Activated CD4-positive, alpha-beta T cell treated with anti-CD3 and anti-CD28 coated beads for 24 hours (primary cell): Measurements from ENCODE around the gene SLC29A3.

ENCODE experiments used
- DNase-seq, 2 donors: peaks; one replicate each; pipeline ENCODE4 v3.0.0-alpha.2; 2020; ENCODE audit warnings: low read depth in 2 of 2

Gene SLC29A3

DNA sequence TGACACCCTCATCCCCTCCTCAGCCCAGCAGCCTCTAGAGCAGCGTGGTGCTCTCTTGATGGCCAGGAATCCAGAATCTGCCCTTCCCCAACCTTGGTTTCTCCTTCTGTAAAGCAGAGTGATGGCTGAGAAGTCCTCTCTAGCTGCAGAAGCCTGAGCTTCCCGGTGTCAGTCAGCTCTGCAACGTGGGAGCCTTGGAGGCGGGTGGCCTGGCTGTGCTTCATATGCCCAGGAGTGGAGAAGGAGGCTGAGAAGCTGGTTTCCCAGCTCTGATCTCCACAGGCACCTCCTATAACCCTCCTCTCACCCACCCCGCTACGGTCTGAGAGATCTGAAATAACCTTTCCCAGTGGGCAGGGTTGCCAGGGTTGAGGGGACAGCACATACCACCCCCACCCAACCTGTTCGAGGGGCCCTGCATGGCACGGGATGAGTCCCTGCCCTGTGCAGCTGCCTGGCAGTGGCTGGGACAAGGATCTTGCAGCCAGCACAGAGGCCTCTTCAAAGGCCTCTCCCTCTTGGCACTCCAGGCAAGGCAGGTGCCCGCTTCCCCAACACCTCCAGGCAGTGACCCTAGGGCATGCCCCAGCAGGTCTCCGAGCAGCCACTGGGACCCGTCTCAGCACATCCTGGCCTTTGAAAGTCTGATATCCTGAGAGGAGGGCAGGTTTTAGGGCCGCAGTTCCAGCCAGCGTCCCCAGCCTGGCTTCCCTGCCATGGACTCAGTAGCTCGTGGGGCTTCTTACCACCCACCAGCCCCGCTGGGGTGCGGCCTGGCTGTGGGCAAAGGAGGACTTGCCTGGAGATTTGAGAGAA lies 18.3 kb upstream of the SLC29A3 start:
- DNase-seq = no peak

DNA sequence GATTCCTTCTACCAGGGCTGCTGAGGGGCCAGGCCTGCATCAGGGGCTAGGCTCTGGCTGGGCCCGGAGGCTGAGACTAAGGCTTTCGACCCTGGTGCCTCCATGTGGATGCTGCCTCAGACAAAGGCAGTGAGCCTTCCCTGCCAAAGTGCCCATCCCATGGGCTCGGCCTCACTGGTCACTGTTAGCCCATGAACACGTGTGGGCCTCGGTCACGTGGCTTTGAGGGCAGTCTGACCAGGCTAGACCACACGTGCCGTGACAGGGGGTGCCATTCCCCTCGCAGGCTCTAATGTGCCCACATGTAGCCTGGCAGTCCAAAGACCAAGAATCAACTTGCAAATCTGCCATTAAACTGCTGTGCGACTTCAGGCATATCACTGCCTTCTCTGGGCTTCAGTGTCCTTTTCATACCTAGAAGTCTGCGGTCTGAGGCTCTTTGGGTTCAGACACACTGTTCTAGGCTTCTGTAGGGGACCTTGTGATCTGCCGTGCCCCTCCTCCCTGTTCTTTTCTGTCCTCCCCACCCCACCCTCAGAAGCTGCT lies 17.6 kb upstream of the SLC29A3 start:
- no peak for DNase-seq

DNA sequence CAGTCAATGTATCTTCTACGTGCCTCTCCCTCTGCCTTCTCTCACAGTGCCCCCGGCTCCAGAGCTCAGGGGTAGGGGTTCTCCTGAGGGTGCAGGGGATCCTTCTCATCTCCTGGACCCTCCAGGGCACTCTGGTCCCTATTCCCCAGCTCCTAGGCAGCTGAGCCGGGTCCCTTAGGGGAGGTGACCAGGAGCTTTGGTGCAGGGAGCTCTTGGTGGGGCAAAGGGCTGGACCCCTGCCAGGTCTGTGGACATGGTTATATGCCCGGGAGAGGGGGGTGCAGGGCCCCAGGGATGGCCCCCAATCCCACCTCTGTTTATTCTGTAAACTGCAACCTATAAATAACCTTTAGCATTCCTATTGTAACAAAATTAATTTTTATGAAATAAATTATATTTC lies 16.6 kb upstream of the SLC29A3 start:
- DNase-seq = no peak

DNA sequence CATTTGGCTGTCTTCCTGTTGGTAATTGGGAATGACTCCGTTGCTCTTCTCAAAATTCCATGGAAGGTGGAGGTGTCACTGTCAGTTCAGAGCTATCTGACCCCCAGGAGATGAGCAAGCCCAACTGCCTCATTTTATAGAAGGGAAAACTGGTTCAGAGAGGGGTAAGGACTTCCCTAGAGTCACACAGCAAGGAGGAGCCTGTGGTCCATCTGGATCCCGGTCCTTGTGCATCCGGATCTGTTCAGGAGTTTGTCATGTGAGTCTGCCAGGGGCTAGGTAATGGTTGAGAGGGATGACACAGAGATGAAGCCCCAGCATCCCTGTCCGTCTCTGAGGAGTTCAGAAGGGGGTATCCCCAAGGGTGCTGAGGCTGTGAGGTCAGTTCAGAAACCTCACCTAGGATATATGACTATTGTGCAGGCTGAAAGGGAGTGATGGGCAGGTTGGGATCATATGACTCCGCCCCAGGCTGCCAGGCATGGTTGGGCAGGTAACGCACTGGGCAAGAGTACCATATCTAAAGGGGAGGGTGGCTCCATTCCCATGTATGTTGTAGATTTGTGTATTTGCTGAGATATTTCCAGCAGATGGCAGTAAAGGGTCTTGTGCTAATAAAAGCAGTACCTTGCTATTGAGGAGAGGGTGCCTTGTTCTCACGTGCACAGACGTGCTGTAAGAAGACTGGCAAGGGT lies 16.0 kb upstream of the SLC29A3 start:
- no peak for DNase-seq

DNA sequence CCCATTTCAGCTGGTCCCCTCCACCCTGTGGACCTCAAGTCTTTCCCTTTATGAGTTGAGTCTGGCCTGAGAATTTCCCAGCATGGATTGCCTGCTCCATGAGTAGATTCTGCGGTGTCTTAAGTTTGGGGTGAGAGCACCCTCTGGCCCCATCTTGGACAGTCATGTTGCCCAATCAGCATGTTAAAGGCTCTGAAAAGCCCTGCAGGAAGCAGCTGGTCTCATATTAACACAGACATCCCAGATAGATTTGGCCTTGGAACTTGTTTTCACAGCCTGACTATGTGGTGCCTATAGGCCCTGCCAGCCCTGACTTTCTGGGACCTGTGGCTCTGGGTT lies 15.5 kb upstream of the SLC29A3 start:
- DNase-seq = no peak

DNA sequence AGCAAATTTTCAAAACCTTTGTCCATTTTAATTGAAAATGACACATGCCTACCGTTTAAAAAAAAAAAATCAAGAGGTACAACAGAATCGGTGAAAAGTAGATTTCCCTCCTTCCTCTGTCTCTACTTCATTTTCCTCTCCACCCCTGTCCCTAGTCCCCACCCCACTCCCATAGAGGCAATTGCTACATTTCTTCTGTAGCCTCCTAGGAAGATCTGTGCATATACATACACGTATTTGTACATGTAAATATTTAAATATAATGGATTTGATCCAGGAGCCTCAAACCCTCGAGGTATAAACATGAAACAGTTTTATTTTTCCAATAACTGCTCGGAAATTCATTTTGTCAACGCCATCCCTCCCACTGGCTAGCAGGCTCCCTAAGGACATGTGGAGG lies 14.1 kb upstream of the SLC29A3 start:
- DNase-seq = no peak

DNA sequence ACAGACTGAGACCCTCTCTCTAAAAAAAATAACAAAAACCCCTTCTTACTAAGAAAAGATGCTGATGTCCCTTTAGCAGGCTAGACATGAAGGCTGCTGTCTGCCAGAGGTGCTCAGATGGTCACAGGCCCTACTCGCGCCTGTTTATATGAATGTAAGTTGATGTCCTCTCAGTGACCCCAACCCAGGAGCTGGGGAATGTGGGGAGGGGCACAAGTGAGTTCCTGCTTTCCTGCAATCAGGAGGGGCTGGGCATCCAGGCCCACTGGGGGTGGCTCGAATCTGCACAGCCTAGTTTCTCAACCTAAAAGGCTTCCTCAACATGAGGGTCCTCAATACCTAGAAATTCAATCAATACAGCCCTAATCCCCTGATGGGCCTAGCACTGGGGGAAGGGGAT lies 12.1 kb upstream of the SLC29A3 start:
- no peak for DNase-seq

DNA sequence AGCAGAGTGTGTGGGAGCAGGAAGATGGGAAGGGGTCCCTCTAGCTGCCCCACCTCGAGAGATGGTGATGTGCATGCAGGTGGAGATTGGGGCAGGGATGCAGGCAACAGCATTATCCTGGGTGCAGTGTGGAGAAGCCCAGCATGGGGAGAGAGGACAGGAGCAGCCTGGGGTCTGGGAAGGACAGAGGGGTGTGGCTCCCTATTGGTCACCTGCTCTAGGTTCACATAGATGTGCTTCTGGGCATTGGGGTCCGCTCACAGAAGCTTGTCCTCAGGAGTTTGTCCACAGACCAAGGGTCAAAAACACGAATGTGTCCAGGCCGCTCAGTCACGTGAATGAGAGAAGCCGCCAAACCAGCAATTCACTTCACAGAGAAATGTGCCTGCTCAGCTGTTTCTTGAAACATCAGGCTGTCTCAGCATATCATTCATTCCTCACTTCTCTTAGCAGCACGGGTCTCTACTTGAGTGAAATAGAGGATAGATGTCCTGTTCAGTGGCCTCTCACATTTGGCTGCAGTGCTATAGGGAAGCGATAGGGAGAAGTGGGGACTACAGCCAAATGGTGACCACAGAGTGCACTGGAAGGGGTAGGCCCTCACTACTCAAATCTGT lies 11.5 kb upstream of the SLC29A3 start:
- DNase-seq = no peak

DNA sequence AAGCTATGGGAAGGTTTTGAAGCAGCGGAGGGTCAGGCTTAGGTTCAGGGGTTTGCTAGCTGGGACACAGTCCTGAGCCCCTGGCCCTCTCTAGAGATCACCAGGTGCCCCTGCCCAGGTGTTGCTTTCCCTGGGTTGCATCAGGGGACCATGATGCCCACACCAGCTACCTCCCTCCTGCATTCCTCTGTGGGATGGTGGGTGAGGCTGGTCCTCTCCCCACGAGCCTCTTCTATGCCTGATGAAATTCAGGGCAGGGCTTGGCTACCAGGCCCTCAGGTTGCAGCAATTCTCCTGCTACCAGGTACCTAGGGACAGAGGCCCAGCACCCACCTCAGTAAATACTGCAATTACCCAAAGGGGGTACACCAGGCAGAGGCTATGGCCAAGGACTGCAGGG lies 10.8 kb upstream of the SLC29A3 start:
- DNase-seq = no peak

DNA sequence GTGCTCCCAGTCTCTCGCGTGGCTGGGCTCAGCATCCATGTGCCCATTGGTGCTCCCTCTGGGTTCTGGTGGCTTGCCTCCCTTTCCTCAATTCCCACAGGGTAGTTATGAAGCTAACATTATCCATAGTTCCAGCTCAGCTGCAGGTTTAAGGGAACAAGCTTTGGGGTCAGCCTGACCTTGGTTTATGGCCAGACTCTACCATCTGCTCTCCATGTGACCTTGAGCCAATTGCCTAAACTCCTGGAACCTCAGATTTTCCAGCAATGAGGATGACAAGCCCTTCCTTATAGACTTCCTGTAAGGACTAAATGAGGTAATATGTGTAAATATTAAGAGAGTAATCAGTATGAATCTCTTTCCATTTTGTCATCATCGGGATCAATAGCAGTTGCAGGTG lies 10.1 kb upstream of the SLC29A3 start:
- DNase-seq = no peak

DNA sequence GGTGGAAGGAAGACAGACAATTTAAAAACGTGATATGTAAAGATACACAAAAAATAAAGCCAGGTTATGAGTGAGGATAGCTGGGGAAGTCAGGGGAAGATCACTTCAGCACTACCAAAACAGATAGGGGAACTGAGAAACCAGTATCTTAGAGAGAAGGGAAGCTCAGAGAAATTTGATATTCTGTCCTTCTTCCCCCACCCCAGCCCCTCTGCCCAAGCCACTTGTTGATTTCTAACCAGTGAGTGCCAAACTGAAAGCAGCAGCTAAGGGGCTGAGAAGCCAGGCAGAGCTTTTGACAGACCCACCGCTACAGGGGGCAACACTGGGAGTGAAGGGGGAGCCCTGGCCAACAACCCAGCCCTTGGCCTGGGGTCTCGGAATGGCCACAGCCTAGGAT lies 9.1 kb upstream of the SLC29A3 start:
- no peak for DNase-seq

DNA sequence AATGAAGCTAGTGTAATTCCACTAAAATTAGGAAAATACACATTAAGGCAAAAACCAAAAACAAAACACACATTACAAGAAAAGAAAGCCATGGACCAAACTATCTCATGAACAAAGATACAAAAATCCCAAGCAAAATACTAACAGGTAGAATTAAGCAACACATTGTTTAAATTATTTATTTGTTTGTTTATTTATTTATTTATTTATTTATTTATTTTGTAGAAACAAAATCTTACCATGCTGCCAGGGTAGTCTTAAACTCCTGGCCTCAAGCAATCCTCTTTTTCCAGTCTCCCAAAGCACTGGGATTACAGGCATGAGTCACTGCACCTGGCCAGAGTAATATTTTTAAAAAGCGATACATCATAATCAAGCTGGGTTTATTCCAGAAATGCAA lies 6.8 kb upstream of the SLC29A3 start:
- DNase-seq = no peak

DNA sequence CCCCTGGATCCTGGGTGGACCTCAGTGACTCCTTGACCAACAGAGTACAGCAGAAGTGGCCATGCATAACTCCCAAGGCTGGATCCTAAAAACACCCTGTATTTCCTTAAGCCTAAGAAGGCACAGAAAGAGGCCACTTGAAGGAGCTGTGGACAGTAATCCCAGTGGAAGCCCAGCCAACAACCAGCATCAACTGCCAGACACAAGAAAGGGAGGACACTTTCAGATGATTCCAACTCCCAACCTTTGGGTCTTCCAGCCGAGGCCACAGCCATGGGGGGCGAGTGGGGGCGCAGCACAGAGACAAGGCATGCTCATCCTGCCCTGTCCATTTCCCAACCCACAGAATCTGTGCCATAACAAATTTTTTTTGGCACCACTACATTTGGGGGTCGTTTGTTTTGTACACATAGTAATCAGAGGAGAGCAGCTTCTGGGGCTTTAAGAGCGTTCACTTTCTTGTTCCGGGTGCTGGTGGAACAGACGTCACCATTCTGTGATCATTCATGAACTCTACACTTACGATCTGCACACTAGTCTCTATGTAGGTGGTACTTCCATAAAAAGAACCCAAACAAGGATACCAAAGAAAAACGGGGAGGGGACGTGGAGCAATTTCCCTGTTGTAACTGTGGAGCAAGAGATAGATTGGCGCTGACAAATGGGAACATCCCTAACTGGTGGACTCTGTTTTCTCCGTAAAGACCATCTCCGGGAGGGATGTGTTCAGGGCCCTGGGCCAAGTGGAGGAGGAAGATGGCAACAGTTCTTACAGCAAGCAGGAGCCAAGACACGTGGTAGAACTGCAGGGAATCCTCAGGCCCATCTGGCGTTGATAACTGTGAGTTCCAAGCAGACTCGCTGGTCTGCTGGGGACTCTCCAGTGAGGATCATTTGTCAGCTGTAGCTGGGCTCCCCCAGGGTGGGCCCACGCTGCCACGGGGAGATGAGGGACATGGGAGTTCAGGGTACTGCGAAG lies 6.0 kb upstream of the SLC29A3 start:
- no peak for DNase-seq

DNA sequence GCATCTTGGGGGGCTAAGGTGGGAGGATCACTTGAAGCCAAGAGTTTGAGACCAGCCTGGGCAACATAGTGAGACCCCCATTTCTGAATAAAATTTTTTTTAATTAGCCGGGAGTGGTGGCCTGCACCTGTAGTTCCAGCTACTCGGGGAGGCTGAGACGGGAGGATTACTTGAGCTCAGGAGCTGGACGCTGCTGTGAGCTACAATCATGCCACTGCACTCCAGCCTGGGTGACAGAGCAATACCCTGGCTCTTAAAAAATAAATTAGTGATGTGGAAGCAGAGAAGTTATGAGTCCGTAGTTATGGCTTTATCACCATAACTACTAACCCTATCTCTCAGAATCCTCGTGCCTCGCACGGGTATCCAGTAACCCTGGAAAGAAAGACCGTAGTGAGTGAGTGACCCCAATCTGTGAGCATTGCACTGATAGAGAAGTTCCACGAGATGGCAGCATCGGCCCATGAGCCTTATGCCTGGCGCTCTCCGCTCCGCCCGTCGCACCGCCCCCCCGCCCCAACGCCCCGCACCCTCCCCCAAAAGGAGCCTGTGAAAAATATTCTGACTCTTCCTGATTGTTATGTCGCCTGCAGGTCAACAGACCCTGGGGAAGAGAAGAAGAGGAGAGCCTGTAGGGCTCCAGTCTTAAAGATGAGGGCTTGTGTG lies 4.9 kb upstream of the SLC29A3 start:
- peak; percentile 28 to 35 for DNase-seq

DNA sequence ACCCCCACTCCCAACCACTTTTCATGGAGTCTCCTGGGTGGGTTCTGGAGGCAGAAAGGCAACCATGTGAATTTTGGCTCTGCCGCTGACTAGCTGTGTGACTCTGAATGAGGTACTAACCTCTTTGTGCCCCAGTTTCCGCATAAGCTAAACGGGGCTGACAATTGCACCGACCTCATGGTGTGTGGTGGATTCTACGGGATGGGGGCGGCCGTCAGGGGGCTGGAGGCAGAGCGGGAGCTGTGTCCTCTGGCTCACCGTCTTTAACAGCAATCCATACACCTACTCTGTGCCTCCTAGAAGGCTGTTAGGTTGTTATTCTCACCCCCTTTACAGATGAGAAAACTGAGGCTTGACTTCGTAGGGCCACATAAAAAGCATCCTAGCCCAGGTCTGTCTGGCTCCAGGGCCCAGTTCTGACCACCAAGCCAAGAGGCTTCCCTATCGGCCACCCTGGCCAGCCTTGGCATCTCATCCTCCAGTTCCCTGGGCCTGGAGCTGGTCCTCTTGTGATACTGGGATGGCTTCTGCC lies 4.3 kb upstream of the SLC29A3 start:
- no peak for DNase-seq

DNA sequence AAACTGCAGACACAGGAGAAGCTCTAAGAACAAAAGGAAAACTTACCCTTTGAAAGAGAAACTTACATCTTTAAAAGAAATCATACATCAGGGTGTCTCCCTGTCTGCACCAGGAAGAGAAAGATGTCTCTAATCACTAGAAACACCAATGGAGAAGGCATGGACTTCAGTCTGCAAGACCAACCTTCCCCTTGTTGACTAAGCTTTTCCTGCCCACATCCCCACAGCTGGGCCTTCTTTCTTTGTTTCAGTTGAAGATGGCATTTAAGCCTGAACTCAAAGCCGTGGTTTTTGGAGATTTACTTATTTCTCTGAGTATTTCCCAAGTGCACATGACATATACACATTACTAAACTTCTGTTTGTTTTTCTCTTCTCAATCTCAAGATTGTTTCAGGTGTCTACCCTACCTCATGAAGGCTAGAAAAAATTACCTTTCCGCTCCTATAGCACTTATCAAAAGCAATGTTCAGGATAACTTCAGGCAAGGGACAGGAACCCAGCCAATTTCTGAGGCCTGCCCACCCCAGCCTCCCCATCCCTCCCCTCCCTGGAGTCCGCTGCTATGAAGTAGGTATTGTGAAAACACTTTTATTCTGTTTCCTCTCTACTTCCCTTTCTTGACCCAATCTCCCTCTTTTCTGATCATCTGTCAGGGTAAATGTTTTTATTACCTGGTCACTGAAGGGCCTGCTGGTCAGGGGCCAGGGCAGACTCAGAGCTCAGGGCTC lies 2.8 kb upstream of the SLC29A3 start:
- DNase-seq = no peak

DNA sequence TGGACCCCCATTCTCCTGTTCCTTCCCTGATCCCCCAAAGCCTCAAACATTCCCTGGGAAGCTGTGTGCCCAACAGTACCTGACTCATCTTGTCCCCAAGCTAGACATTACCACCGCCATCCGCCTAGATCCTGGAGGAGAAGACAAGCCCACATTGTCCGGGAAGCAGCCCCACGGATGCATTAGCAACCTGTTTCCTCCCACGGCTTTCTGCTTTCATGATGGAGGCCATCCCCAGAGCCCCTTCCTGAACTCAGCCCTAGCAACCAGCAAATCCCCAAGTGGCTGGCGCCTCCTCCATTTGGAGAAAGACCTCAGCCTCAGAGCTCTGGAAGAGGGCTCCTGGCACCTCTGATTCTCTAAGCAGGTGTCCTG lies 2.3 kb upstream of the SLC29A3 start:
- DNase-seq = no peak

DNA sequence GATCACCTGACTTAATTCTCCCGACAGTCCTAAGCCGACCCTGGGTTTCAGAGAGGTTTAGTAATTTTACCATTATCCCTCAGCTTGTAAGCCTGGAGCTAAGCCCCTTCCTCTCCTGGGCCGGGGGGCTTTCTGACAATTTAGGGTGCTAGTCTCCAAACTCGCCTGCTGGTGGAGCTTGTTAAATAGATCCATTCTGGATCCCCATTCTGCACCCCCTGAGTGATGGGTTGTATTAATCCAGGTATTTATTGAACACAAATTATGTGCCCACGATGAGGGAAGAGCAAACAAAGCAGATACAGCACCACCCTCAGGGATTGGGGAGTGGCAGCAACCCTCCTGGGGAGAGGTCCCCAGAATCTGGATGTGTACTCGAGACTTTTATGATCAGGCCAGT lies 1.3 kb upstream of the SLC29A3 start:
- DNase-seq = no peak

DNA sequence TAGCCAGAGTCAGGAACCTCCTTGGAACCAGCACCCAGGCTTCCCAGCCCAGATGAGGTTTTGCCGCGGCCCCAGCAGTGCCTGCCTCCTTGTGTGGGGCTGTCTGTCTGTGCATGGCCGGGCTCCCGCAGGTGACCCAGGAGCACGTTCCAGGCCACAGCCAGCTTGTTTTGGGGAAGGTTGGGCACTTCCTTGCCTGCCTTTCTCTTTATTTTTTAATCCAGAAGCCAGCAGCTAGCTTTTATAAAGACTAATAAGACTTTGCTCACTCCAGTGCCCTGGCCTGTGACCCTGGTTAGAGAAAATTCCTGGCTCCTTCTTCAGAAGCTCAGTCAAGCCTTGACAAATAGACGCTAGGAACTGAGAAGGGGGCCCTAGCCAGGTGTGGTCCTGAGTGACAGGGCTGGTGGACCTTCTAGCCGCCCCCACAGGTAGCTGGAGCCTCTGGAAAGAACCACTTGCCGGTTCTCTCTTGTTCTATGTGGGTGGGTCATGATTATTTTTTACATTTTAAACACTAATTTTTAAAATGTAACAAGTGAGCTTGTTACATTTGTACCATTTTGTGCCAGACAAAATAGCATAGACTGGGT lies 837 bp downstream of the SLC29A3 start:
- DNase-seq = no peak

DNA sequence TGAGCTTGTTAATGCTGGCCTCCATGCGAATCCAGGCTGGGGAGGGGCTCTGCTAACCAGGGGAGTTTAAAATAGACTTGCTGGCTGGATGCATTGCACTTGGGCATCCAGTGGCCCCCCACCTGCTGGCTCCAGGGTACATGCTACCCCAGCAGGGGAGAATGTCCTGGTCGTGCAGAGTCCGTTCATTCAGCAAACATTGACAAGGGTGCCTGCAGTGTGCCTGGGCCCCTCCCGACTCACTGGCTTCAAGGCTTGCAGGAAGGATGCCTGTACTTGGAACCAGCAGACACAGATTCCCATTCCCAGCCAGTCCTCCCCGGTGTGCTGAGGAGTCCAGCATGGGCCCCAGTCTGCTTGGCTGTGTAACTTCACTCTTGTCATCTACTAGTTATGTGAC lies 1.5 kb downstream of the SLC29A3 start:
- DNase-seq = no peak
